DOHH2 (cell line): ENCODE results near the gene CBFA2T3.

ENCODE experiments used
- EZH2phosphoT487 ChIP-seq: fragments of 200-600 bp; sonication (generic); IDR thresholded peaks from 2 replicates; pipeline ENCODE4 v1.6.1; 2017; ENCODE audit warnings: borderline replicate concordance, mild to moderate bottlenecking, antibody characterized with exemption, low read length, moderate library complexity, mixed read lengths
- TF ChIP-seq, protein P1 (sequence below): fragments of 200-600 bp; sonication (generic); IDR thresholded peaks from one replicate; pipeline ENCODE4 v1.5.1; 2014; ENCODE audit warnings: antibody characterized with exemption, mild to moderate bottlenecking, low read depth, low read length; ENCODE audit not compliant: poor library complexity, severe bottlenecking

DNA sequence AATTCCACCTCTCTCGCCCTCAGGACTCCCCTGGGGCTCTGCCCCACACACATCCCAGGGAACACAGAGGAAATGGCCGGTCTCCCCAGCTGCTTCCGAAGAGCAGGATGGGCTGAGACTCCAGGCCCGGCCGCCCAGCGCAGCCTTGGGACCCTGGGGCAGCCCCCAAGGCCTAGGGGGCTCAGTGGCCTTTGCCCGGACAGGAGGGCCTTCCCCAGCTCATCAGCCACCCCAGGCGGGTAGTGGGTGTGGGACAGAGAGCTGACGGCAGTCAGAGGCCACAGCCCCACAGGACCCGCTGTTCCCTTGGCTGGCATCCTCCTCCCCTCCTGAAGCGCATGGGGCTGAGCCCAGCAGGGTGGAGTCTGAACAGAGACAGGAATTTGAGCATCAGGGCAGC lies 6.2 kb upstream of the CBFA2T3 start:
- TF ChIP-seq, protein P1, sequence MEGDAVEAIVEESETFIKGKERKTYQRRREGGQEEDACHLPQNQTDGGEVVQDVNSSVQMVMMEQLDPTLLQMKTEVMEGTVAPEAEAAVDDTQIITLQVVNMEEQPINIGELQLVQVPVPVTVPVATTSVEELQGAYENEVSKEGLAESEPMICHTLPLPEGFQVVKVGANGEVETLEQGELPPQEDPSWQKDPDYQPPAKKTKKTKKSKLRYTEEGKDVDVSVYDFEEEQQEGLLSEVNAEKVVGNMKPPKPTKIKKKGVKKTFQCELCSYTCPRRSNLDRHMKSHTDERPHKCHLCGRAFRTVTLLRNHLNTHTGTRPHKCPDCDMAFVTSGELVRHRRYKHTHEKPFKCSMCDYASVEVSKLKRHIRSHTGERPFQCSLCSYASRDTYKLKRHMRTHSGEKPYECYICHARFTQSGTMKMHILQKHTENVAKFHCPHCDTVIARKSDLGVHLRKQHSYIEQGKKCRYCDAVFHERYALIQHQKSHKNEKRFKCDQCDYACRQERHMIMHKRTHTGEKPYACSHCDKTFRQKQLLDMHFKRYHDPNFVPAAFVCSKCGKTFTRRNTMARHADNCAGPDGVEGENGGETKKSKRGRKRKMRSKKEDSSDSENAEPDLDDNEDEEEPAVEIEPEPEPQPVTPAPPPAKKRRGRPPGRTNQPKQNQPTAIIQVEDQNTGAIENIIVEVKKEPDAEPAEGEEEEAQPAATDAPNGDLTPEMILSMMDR: no peak
- TF ChIP-seq EZH2phosphoT487: no peak
